ENCODE results near the gene RAB36.
A peak's percentile ranks its signal among the peaks of the same experiment; 100 is the strongest.

RAB36 gene

GRCh38 chr22:23202812-23203451 is 57.7 kb downstream of the RAB36 start:
- no peak for DNase-seq
- Histone ChIP-seq H3K4me2 (ENCODE audit: insufficient read depth, low read length) (no peak overlapping the region), H3K79me2 (ENCODE audit: insufficient read depth, low read length) (peaks cover 91% of the 10 kb centered on the region), H3K4me1 (ENCODE audit: insufficient read depth, low read length) (no peaks in the 10 kb centered on the region), H3K27ac (ENCODE audit: low read length) (no peak overlapping the region), H3K27me3 (ENCODE audit: insufficient read depth, low read length, poor library complexity) (no peaks in the 10 kb centered on the region), H3K9me3 (ENCODE audit: insufficient read depth, low read length, severe bottlenecking) (no peaks in the 10 kb centered on the region), H3K36me3 (ENCODE audit: insufficient read depth, low read length) (peaks cover 66% of the 10 kb centered on the region), H3K9ac (ENCODE audit: low read depth, low read length) (no peak overlapping the region), H4K20me1 (ENCODE audit: insufficient read depth, low read length) (peaks cover 59% of the 10 kb centered on the region), H3K4me3 (ENCODE audit: low read depth in 1 of 2, low read length in 2 of 2) (no peak overlapping the region), H2AFZ (ENCODE audit: low read depth, low read length) (no peak overlapping the region)
- TF ChIP-seq, protein P1, sequence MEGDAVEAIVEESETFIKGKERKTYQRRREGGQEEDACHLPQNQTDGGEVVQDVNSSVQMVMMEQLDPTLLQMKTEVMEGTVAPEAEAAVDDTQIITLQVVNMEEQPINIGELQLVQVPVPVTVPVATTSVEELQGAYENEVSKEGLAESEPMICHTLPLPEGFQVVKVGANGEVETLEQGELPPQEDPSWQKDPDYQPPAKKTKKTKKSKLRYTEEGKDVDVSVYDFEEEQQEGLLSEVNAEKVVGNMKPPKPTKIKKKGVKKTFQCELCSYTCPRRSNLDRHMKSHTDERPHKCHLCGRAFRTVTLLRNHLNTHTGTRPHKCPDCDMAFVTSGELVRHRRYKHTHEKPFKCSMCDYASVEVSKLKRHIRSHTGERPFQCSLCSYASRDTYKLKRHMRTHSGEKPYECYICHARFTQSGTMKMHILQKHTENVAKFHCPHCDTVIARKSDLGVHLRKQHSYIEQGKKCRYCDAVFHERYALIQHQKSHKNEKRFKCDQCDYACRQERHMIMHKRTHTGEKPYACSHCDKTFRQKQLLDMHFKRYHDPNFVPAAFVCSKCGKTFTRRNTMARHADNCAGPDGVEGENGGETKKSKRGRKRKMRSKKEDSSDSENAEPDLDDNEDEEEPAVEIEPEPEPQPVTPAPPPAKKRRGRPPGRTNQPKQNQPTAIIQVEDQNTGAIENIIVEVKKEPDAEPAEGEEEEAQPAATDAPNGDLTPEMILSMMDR (IDR thresholded peaks at IDR 0.05; ENCODE audit: borderline replicate concordance, extremely low read depth, low read length, poor library complexity, severe bottlenecking) = no peak
- TF ChIP-seq EZH2 (IDR thresholded peaks at IDR 0.05; ENCODE audit: borderline replicate concordance, low read depth, low read length, severe bottlenecking) = no peak
- ATAC-seq (ENCODE audit: insufficient read depth, low read depth) = no peak

DNA sequence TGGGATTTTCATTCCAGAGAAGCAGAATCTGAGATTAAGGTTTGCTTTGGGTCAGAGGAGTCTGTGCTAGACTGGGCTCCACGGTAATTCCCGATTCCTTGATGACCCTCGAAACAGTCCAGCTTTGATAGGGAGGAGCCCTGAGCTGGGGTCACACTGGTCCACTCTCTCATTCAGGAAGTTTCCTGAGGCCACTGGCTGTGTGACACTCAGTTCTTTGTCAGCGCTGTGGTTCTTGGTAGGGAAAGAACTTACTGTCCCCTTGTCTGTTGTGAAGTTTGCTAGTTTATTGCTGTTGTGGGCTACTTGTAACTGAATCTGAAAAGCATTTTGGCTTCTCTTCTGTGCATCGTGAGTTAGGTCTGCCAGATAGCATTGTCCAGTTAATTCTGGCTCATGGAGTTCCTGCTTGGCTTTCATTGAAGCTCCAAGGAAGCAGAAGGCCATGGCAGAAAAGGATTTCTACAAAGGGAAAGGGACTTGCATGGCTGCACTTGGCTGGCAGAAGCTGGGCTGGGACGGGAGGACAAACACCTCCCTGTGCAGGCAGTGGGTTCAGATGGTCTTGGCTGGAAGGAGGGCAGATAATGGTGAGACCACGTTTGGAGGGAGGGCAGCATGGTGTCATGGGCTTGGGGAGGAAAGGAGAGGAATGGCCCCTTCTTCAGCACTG is 58.3 kb downstream of the RAB36 start:
- Histone ChIP-seq H3K9me3 (ENCODE audit: insufficient read depth, low read length, severe bottlenecking) (no peaks in the 10 kb centered on the region), H2AFZ (ENCODE audit: low read depth, low read length) (no peak overlapping the region), H3K4me3 (ENCODE audit: low read depth in 1 of 2, low read length in 2 of 2) (no peak overlapping the region), H3K9ac (ENCODE audit: low read depth, low read length) (no peak overlapping the region), H3K4me2 (ENCODE audit: insufficient read depth, low read length) (no peak overlapping the region), H3K27me3 (ENCODE audit: insufficient read depth, low read length, poor library complexity) (no peaks in the 10 kb centered on the region), H3K36me3 (ENCODE audit: insufficient read depth, low read length) (peaks cover 63% of the 10 kb centered on the region), H3K79me2 (ENCODE audit: insufficient read depth, low read length) (peaks cover 89% of the 10 kb centered on the region), H4K20me1 (ENCODE audit: insufficient read depth, low read length) (peaks cover 54% of the 10 kb centered on the region), H3K27ac (ENCODE audit: low read length) (peak overlapping the region; percentile 18; the same call in 1 of the 2 replicates), H3K4me1 (ENCODE audit: insufficient read depth, low read length) (no peaks in the 10 kb centered on the region)
- ATAC-seq (ENCODE audit: insufficient read depth, low read depth) (no peak), DNase-seq (no peak)
- TF ChIP-seq EZH2 (IDR thresholded peaks at IDR 0.05; ENCODE audit: borderline replicate concordance, low read depth, low read length, severe bottlenecking) = no peak
- TF ChIP-seq, protein P1 (IDR thresholded peaks at IDR 0.05; ENCODE audit: borderline replicate concordance, extremely low read depth, low read length, poor library complexity, severe bottlenecking) = no peak

DNA sequence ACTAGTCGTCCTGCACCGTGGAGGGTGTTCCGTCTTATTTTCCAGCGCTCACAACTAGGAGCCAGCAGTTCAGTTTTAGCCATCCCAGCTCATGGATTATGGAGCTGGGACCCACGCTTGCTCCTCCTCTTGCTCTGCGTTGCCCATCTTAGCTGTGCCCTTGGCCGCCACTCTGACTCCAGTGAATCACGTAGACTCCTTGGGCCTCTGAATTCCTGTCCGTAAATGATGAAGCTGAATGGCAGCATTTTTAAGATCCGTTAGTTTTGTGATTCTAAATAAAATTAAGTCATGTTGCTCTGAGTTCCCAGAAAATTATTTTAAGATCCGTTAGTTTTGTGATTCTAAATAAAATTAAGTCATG is 58.8 kb downstream of the RAB36 start:
- DNase-seq (no peak), ATAC-seq (ENCODE audit: insufficient read depth, low read depth) (no peak)
- Histone ChIP-seq H3K27me3 (ENCODE audit: insufficient read depth, low read length, poor library complexity) (no peaks in the 10 kb centered on the region), H2AFZ (ENCODE audit: low read depth, low read length) (no peak overlapping the region), H3K4me1 (ENCODE audit: insufficient read depth, low read length) (no peaks in the 10 kb centered on the region), H3K4me2 (ENCODE audit: insufficient read depth, low read length) (no peak overlapping the region), H3K9ac (ENCODE audit: low read depth, low read length) (no peak overlapping the region), H3K4me3 (ENCODE audit: low read depth in 1 of 2, low read length in 2 of 2) (no peak overlapping the region), H3K27ac (ENCODE audit: low read length) (peak overlapping the region; percentile 18; the same call in 1 of the 2 replicates), H4K20me1 (ENCODE audit: insufficient read depth, low read length) (peaks cover 49% of the 10 kb centered on the region), H3K9me3 (ENCODE audit: insufficient read depth, low read length, severe bottlenecking) (no peaks in the 10 kb centered on the region), H3K36me3 (ENCODE audit: insufficient read depth, low read length) (peaks cover 57% of the 10 kb centered on the region), H3K79me2 (ENCODE audit: insufficient read depth, low read length) (peaks cover 89% of the 10 kb centered on the region)
- TF ChIP-seq, protein P1 (IDR thresholded peaks at IDR 0.05; ENCODE audit: borderline replicate concordance, extremely low read depth, low read length, poor library complexity, severe bottlenecking) = no peak
- TF ChIP-seq EZH2 (IDR thresholded peaks at IDR 0.05; ENCODE audit: borderline replicate concordance, low read depth, low read length, severe bottlenecking) = no peak
